Osteoblast (primary cell): ENCODE measurements around the gene RCAN3. TPM values are rescaled to one million over a fixed set of nuclear protein-coding genes. Genes with fewer than 3 reads are reported as not detected.
"Not testable (repeated sequence)": the region's sequence is repeated elsewhere in the genome, so short reads cannot be mapped to it uniquely, and the experiment has no call there.

Source experiments
- DNase-seq: peaks from one replicate; pipeline ENCODE4 v3.0.0; 2011; ENCODE audit warnings: low spot score, mixed read lengths; ENCODE audit not compliant: insufficient read length; ENCODE audit errors: missing footprints
- H2AFZ ChIP-seq: 2 replicates; pipeline ENCODE4 v1.6.0; 2011; ENCODE audit warnings: mild to moderate bottlenecking, low read length
- H3K27ac ChIP-seq: 2 replicates; pipeline ENCODE4 v1.5.1; 2011; ENCODE audit warnings: mild to moderate bottlenecking, low read depth, low read length, moderate library complexity
- H3K27me3 ChIP-seq: 2 replicates; pipeline ENCODE4 v1.6.0; 2012; ENCODE audit warnings: mild to moderate bottlenecking, control low read depth, inconsistent platforms, low read length, moderate library complexity; ENCODE audit not compliant: insufficient read depth
- H3K36me3 ChIP-seq: 2 replicates; pipeline ENCODE4 v1.5.1; 2011; ENCODE audit warnings: mild to moderate bottlenecking, low read length, control low read depth, moderate library complexity; ENCODE audit not compliant: insufficient read depth
- H3K4me1 ChIP-seq: 2 replicates; pipeline ENCODE4 v1.5.1; 2011; ENCODE audit warnings: mild to moderate bottlenecking, low read length, control low read depth, moderate library complexity; ENCODE audit not compliant: insufficient read depth
- H3K4me2 ChIP-seq: 2 replicates; pipeline ENCODE4 v1.6.0; 2011; ENCODE audit warnings: mild to moderate bottlenecking, low read length; ENCODE audit not compliant: insufficient read depth
- H3K4me3 ChIP-seq: fragments of 200-600 bp; sonication (generic); 3 replicates; pipeline ENCODE4 v1.5.1; 2012; ENCODE audit warnings: mild to moderate bottlenecking, low read length, inconsistent platforms; ENCODE audit not compliant: insufficient read depth
- H3K79me2 ChIP-seq: 2 replicates; pipeline ENCODE4 v1.6.0; 2012; ENCODE audit warnings: mild to moderate bottlenecking, low read length, control low read depth, inconsistent platforms; ENCODE audit not compliant: insufficient read depth
- H3K9me3 ChIP-seq: 2 replicates; pipeline ENCODE4 v1.5.1; 2011; ENCODE audit warnings: low read depth, low read length, control low read depth
- H4K20me1 ChIP-seq: 2 replicates; pipeline ENCODE4 v1.6.0; 2012; ENCODE audit warnings: mild to moderate bottlenecking, low read length, control low read depth; ENCODE audit not compliant: insufficient read depth
- CTCF ChIP-seq: IDR thresholded peaks from 2 replicates; pipeline ENCODE4 v1.5.1; 2011; ENCODE audit warnings: mild to moderate bottlenecking, low read depth, low read length, moderate library complexity; ENCODE audit errors: extremely low read depth
- total RNA-seq: library from RNA; depleted of rRNA; stranded (reverse); fragments of >200 nt; gene quantifications from 2 replicates; pipeline ENCODE4 v1.2.3, GENCODE V29; 2012

The RCAN3 gene
- total RNA-seq, 1 donor: 1.8 TPM

GRCh38 chr1:24513706-24514105, 11.1 kb downstream of the RCAN3 start:
- Histone ChIP-seq H3K27ac (no peak overlapping the region), H3K4me2 (no peak overlapping the region), H3K36me3 (no peaks in the 10 kb centered on the region), H3K4me1 (no peaks in the 10 kb centered on the region), H4K20me1 (no peaks in the 10 kb centered on the region), H3K79me2 (no peaks in the 10 kb centered on the region), H3K27me3 (no peaks in the 10 kb centered on the region), H3K9me3 (no peaks in the 10 kb centered on the region), H3K4me3 (no peak overlapping the region), H2AFZ (no peak overlapping the region)
- DNase-seq: no peak
- TF ChIP-seq CTCF: no peak

- Histone ChIP-seq H3K36me3 (no peaks in the 10 kb centered on the region), H3K4me1 (no peaks in the 10 kb centered on the region), H4K20me1 (no peaks in the 10 kb centered on the region), H3K79me2 (no peaks in the 10 kb centered on the region), H3K9me3 (no peaks in the 10 kb centered on the region), H3K27ac (no peak overlapping the region), H3K27me3 (no peaks in the 10 kb centered on the region), H3K4me2 (no peak overlapping the region), H3K4me3 (no peak overlapping the region), H2AFZ (no peak overlapping the region)
- DNase-seq: no peak
- no peak for TF ChIP-seq CTCF
Observed at GRCh38 chr1:24514946-24515345, 12.3 kb downstream of the RCAN3 start.

- H3K9me3 ChIP-seq, H3K4me3 ChIP-seq, H4K20me1 ChIP-seq, H3K36me3 ChIP-seq, H3K79me2 ChIP-seq, H3K27me3 ChIP-seq, DNase-seq, H3K27ac ChIP-seq, H3K4me2 ChIP-seq, H3K4me1 ChIP-seq, H2AFZ ChIP-seq: not testable (repeated sequence)
Observed at GRCh38 chr1:24515671-24516209, 13.1 kb downstream of the RCAN3 start.

GRCh38 chr1:24516506-24516905, 13.9 kb downstream of the RCAN3 start:
- Histone ChIP-seq H3K4me3 (no peak overlapping the region), H3K4me2 (no peak overlapping the region), H2AFZ (no peak overlapping the region), H3K36me3 (no peaks in the 10 kb centered on the region), H3K27ac (no peak overlapping the region), H3K9me3 (no peaks in the 10 kb centered on the region), H3K27me3 (no peaks in the 10 kb centered on the region), H3K79me2 (no peaks in the 10 kb centered on the region), H3K4me1 (no peaks in the 10 kb centered on the region), H4K20me1 (no peaks in the 10 kb centered on the region)
- no peak for DNase-seq
- TF ChIP-seq CTCF: no peak
